GM23338 (cell line): ENCODE data around the gene ARL2. TPM values are rescaled to one million over a fixed set of nuclear protein-coding genes. Genes with fewer than 3 reads are reported as not detected.

Experiments
- ATAC-seq: fragments of 200-7000 bp; cut with Tn5 transposase; 3 replicates; pipeline ENCODE4 v1.9.1; 2020
- DNase-seq: peaks from one replicate; pipeline ENCODE4 v3.0.0-alpha.2; 2015; ENCODE audit warnings: low spot score
- H2AFZ ChIP-seq: fragments of 200-600 bp; sonication (generic); 2 replicates; pipeline ENCODE4 v1.8.0; 2016; ENCODE audit warnings: antibody characterized with exemption, mild to moderate bottlenecking, moderate library complexity
- H3F3A ChIP-seq: fragments of 200-600 bp; sonication (generic); replicated peaks from 2 replicates; pipeline ENCODE4 v1.8.0; 2017; ENCODE audit warnings: antibody characterized with exemption, mixed run types, low read depth
- H3K27ac ChIP-seq: fragments of 200-600 bp; sonication (generic); 2 replicates; pipeline ENCODE4 v1.6.1; 2016; ENCODE audit warnings: low read depth
- H3K27me3 ChIP-seq: fragments of 200-600 bp; sonication (generic); 2 replicates; pipeline ENCODE4 v1.8.0; 2016; ENCODE audit warnings: mild to moderate bottlenecking, mixed run types, moderate library complexity; ENCODE audit not compliant: insufficient read depth
- H3K36me3 ChIP-seq: fragments of 200-600 bp; sonication (generic); 2 replicates; pipeline ENCODE4 v1.8.0; 2016; ENCODE audit warnings: mild to moderate bottlenecking; ENCODE audit not compliant: insufficient read depth
- H3K4me1 ChIP-seq: fragments of 200-600 bp; sonication (generic); 2 replicates; pipeline ENCODE4 v1.8.0; 2016; ENCODE audit warnings: mild to moderate bottlenecking, moderate library complexity; ENCODE audit not compliant: insufficient read depth
- H3K4me2 ChIP-seq: fragments of 200-600 bp; sonication (generic); 2 replicates; pipeline ENCODE4 v1.7.1; 2017; ENCODE audit warnings: mixed run types
- H3K4me3 ChIP-seq: fragments of 200-600 bp; sonication (generic); 2 replicates; pipeline ENCODE4 v1.6.1; 2016; ENCODE audit warnings: mixed run types
- H3K79me2 ChIP-seq: fragments of 200-600 bp; sonication (generic); replicated peaks from 2 replicates; pipeline ENCODE4 v1.8.0; 2017; ENCODE audit warnings: mild to moderate bottlenecking; ENCODE audit not compliant: insufficient read depth
- H3K9me2 ChIP-seq: fragments of 200-600 bp; sonication (generic); 2 replicates; pipeline ENCODE4 v1.8.0; 2017; ENCODE audit not compliant: insufficient read depth
- H4K20me1 ChIP-seq: fragments of 200-600 bp; sonication (generic); replicated peaks from 2 replicates; pipeline ENCODE4 v1.8.0; 2017; ENCODE audit warnings: mild to moderate bottlenecking; ENCODE audit not compliant: insufficient read depth
- H3K27ac Mint-ChIP-seq: 2 replicates; pipeline ENCODE4 v1.8.0; 2020; ENCODE audit warnings: inconsistent platforms, mild to moderate bottlenecking, moderate library complexity, mixed read lengths
- H3K27me3 Mint-ChIP-seq: 3 replicates; pipeline ENCODE4 v1.8.0; 2022; ENCODE audit warnings: low read depth, mild to moderate bottlenecking, moderate library complexity, mixed read lengths, inconsistent platforms; ENCODE audit not compliant: insufficient read depth, poor library complexity
- H3K36me3 Mint-ChIP-seq: 3 replicates; pipeline ENCODE4 v1.8.0; 2021; ENCODE audit warnings: low read depth, mild to moderate bottlenecking, inconsistent platforms, moderate library complexity, mixed read lengths
- H3K4me1 Mint-ChIP-seq: 3 replicates; pipeline ENCODE4 v1.8.0; 2020; ENCODE audit warnings: mild to moderate bottlenecking, inconsistent platforms, mixed read lengths
- H3K4me3 Mint-ChIP-seq: 3 replicates; pipeline ENCODE4 v1.8.0; 2021; ENCODE audit warnings: moderate library complexity, mild to moderate bottlenecking, inconsistent platforms, mixed read lengths
- H3K9me3 Mint-ChIP-seq: 3 replicates; pipeline ENCODE4 v1.8.0; 2020; ENCODE audit warnings: moderate library complexity, mild to moderate bottlenecking, inconsistent platforms, mixed read lengths
- EZH2 ChIP-seq: fragments of 200-600 bp; sonication (generic); IDR thresholded peaks from one replicate; pipeline ENCODE4 v1.8.0; 2017; ENCODE audit warnings: antibody characterized with exemption, mild to moderate bottlenecking, low read depth; ENCODE audit not compliant: unreplicated experiment
- EZH2phosphoT487 ChIP-seq: fragments of 200-600 bp; sonication (generic); IDR thresholded peaks from one replicate; pipeline ENCODE4 v1.8.1; 2018; ENCODE audit warnings: antibody characterized with exemption; ENCODE audit not compliant: unreplicated experiment
- POLR2AphosphoS5 ChIP-seq: IDR thresholded peaks from 2 replicates; pipeline ENCODE4 v1.6.1; 2016; ENCODE audit warnings: antibody characterized with exemption, low read depth
- REST ChIP-seq: IDR thresholded peaks from one replicate; pipeline ENCODE4 v1.6.1; 2018; ENCODE audit warnings: antibody characterized with exemption; ENCODE audit not compliant: unreplicated experiment
- ZNF331 ChIP-seq: fragments of 250-450 bp; sonication (Bioruptor Pico); IDR thresholded peaks from 2 replicates; pipeline ENCODE4 v1.5.0; 2020; ENCODE audit warnings: low read depth, mild to moderate bottlenecking, moderate library complexity
- polyA plus RNA-seq: library from polyadenylated mRNA; unstranded; fragments of >200 nt; fragmentation: Nextera tagmentation; extraction: Ambion mirVana; gene quantifications from 2 replicates; pipeline ENCODE4 v1.2.1, GENCODE V29; 2016
- total RNA-seq: library from RNA; depleted of rRNA; stranded (reverse); fragments of >200 nt; shearing (Covaris generic); gene quantifications from 2 replicates; pipeline ENCODE4 v1.2.3, GENCODE V29; 2014
- TF ChIP-seq, protein P1 (sequence below), 2 experiments: fragments of 200-600 bp in 1 of 2; sonication (generic) in 1 of 2; conservative IDR thresholded peaks; 2 replicates each; pipeline versions ENCODE4 v1.5.1 to v1.6.1; 2016 to 2017; ENCODE audit warnings: antibody characterized with exemption in 2 of 2, low read depth in 2 of 2, mild to moderate bottlenecking in 2 of 2, moderate library complexity in 1 of 2
- TF ChIP-seq, protein P2 (sequence below): IDR thresholded peaks from 2 replicates; pipeline ENCODE4 v1.6.1; 2016; ENCODE audit warnings: antibody characterized with exemption

ARL2 gene
- total and polyA plus RNA-seq, 2 experiments from 2014 or later: 193 to 236 TPM

GRCh38 chr11:65057526-65057925, 43.6 kb downstream of the ARL2 start (continued):
- no peak for TF ChIP-seq REST
- no peak for TF ChIP-seq EZH2
- no peak for TF ChIP-seq EZH2phosphoT487
- no peak for TF ChIP-seq ZNF331
- no peak for TF ChIP-seq POLR2AphosphoS5
- TF ChIP-seq, protein P1, sequence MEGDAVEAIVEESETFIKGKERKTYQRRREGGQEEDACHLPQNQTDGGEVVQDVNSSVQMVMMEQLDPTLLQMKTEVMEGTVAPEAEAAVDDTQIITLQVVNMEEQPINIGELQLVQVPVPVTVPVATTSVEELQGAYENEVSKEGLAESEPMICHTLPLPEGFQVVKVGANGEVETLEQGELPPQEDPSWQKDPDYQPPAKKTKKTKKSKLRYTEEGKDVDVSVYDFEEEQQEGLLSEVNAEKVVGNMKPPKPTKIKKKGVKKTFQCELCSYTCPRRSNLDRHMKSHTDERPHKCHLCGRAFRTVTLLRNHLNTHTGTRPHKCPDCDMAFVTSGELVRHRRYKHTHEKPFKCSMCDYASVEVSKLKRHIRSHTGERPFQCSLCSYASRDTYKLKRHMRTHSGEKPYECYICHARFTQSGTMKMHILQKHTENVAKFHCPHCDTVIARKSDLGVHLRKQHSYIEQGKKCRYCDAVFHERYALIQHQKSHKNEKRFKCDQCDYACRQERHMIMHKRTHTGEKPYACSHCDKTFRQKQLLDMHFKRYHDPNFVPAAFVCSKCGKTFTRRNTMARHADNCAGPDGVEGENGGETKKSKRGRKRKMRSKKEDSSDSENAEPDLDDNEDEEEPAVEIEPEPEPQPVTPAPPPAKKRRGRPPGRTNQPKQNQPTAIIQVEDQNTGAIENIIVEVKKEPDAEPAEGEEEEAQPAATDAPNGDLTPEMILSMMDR (conservative IDR thresholded peaks at IDR 0.05; ENCODE audit: low read depth in 2 of 2): no peak
- TF ChIP-seq, protein P2, sequence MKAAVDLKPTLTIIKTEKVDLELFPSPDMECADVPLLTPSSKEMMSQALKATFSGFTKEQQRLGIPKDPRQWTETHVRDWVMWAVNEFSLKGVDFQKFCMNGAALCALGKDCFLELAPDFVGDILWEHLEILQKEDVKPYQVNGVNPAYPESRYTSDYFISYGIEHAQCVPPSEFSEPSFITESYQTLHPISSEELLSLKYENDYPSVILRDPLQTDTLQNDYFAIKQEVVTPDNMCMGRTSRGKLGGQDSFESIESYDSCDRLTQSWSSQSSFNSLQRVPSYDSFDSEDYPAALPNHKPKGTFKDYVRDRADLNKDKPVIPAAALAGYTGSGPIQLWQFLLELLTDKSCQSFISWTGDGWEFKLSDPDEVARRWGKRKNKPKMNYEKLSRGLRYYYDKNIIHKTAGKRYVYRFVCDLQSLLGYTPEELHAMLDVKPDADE: no peak

DNA sequence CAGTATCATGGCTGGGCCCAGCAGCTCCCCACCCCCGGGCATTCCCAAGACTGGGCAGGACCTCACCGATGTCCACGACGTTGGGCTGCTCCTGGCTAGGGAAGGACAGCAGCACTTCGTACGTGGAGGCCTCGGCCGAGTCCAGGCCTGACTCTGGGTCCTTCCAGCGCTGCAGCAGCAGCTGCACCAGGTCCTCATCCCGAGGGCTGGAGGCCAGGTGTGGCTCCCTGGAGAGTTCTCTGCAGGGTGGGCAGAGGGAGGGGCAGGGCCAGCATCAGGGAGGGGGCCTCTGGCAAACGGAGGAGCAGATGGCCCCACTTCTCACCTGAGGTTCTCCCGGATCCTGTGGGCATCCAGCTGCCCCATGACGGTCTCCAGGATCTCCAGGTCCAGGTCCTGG, 44.1 kb downstream of the ARL2 start:
- no peak for DNase-seq
- H3K4me2 ChIP-seq: no peak overlapping the region
- H3F3A ChIP-seq: no peaks in the 10 kb centered on the region
- Mint-ChIP-seq H3K27me3 (peaks cover 9% of the 10 kb centered on the region), H3K9me3 (no peaks in the 10 kb centered on the region), H3K4me1 (peaks cover 2% of the 10 kb centered on the region), H3K4me3 (no peak overlapping the region), H3K27ac (no peak overlapping the region), H3K36me3 (no peaks in the 10 kb centered on the region)
- TF ChIP-seq EZH2 (no peak), REST (no peak), POLR2AphosphoS5 (no peak)
- no peak for ATAC-seq
- H3K27ac ChIP-seq: no peak overlapping the region
- no peaks in the 10 kb centered on the region for H3K4me1 ChIP-seq
- no peaks in the 10 kb centered on the region for H3K27me3 ChIP-seq
- H3K79me2 ChIP-seq: no peaks in the 10 kb centered on the region
- H3K36me3 ChIP-seq: no peaks in the 10 kb centered on the region
- no peaks in the 10 kb centered on the region for H3K9me2 ChIP-seq
- H4K20me1 ChIP-seq: no peaks in the 10 kb centered on the region
- no peak overlapping the region for H2AFZ ChIP-seq
- no peak overlapping the region for H3K4me3 ChIP-seq
